Esophagus squamous epithelium (tissue), 5 donors: ENCODE results near the gene PYGM. TPM values are rescaled to one million over a fixed set of nuclear protein-coding genes. Genes with fewer than 3 reads are reported as not detected.
A peak's percentile ranks its signal among the peaks of the same experiment; 100 is the strongest.

Experiments used
- DNase-seq: peaks from one replicate; lab custom pipeline; 2025; lab: John Stamatoyannopoulos, UW
- H3K27ac ChIP-seq, 4 donors: fragments of 200-600 bp; sonication (generic); one replicate each; pipeline ENCODE4 v1.5.1; 2016 to 2019; ENCODE audit warnings: mild to moderate bottlenecking in 1 of 4
- H3K27me3 ChIP-seq, 4 donors: fragments of 200-600 bp; sonication (generic); 1 replicate in 3 of 4; 2 replicates in 1 of 4; pipeline versions ENCODE4 v1.5.1 to v1.6.0; 2017 to 2021; ENCODE audit warnings: antibody characterized with exemption in 1 of 4
- H3K36me3 ChIP-seq, 3 donors: fragments of 200-600 bp; sonication (generic); one replicate each; pipeline ENCODE4 v1.5.1; 2016 to 2019
- H3K4me1 ChIP-seq, 3 donors: fragments of 200-600 bp; sonication (generic); one replicate each; pipeline ENCODE4 v1.5.1; 2017 to 2019
- H3K4me3 ChIP-seq, 4 donors: fragments of 200-600 bp; sonication (generic); 1 replicate in 3 of 4; 2 replicates in 1 of 4; pipeline ENCODE4 v1.5.1; 2016 to 2019; ENCODE audit warnings: mild to moderate bottlenecking in 2 of 4, moderate library complexity in 1 of 4
- H3K9me3 ChIP-seq, 3 donors: fragments of 200-600 bp; sonication (generic); one replicate each; pipeline ENCODE4 v1.5.1; 2016 to 2019
- POLR2A ChIP-seq, 4 donors: fragments of 450-650 bp; IDR thresholded peaks; one replicate each; pipeline ENCODE4 v1.6.1; 2017; ENCODE audit warnings: antibody characterized with exemption in 4 of 4, mild to moderate bottlenecking in 4 of 4, moderate library complexity in 3 of 4
- WGBS, 2 donors: methylation state at CpG; one replicate each; pipeline ENCODE4 v1.1.5; 2018; 5-methylcytosine and 5-hydroxymethylcytosine counted together
- intact Hi-C: fragments of 100-400 bp; cut with DNase I; formaldehyde crosslinking; loops from one replicate; pipeline ENCODE4 v1.15.0; 2022
- total RNA-seq, 4 donors: library from RNA; depleted of rRNA; stranded (reverse); fragments of >200 nt; gene quantifications; one replicate each; pipeline ENCODE4 v1.1.0, GENCODE V29; 2016
- TF ChIP-seq, protein P1 (sequence below), 6 experiments: fragments of 450-650 bp in 4 of 6; fragments of 200-600 bp in 2 of 6; sonication (generic) in 2 of 6; IDR thresholded peaks; one replicate each; pipeline ENCODE4 v1.5.1; 2016 to 2019; ENCODE audit warnings: antibody characterized with exemption in 6 of 6, mild to moderate bottlenecking in 4 of 6, moderate library complexity in 4 of 6
- donor health status: DM: yes; HTN: yes; CAD: no.

Gene PYGM
- total RNA-seq, 4 donors from 2014 or later: 0.27 to 0.95 (median 0.39) TPM

DNA sequence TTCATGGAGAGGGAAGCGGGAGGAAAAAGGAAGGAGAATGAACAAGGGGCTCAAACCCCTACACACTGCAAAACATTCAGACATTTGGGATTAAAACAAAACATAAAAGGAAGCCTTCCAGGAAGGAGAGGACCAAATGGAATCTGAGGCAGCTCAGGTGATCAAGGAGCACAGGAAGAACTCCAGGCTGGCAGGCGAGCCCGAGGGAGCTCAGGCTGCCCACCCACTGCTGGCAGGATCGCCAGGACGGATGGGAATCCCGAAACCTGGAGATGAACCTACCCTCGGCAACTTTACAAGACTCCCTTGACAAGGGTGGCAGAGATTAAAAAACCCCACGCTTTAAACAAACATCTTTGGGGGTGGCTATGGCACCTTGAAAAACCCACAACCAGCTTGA lies 5.0 kb upstream of the PYGM start:
- H3K27ac ChIP-seq: peak overlapping the region in 2 of 4 donors; percentile 78 to 82
- peaks cover 21 to 87% (median 48%) of the 10 kb centered on the region in 3 donors for H3K4me1 ChIP-seq
- no peak for DNase-seq

DNA sequence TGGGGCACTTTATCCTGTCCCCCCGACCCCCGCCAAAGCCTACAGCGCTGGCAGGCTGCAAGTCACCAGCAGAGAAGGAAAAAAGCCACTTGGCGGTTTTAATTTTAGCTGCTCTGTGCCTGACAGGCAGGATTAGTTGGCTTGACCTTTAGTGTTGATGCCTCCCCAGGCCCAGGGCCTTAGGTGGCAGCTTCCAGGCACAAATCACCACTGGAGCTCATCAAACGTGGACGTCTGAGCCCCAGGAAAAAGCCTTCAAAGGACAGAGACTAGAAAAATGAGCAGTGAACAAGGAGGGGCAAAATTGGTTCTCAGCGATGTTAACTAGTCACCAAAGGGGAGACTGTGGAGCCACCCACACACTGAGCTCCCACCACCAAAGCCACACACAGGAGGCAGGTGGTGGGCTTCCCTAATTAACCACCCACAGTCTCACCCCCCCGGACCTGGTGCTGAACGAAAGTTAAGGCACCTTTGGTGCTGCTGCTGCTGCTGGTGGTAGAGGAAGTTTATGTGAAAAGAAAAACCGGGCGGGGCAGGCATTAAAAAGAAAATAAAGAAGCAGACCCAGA lies 4.4 kb upstream of the PYGM start:
- intact Hi-C loops: no loop called here
- peaks cover 25 to 93% (median 54%) of the 10 kb centered on the region in 3 donors for H3K4me1 ChIP-seq

More for the DNA sequence above, 5.0 kb upstream of the PYGM start:
- Histone ChIP-seq H3K27me3 (no peaks in the 10 kb centered on the region), H3K4me3 (no peak overlapping the region), H3K36me3 (peaks cover 59 to 78% (median 67%) of the 10 kb centered on the region in 3 donors), H3K9me3 (no peaks in the 10 kb centered on the region)
- intact Hi-C loops: no loop called here
- WGBS, 2 donors: 56 to 59% methylated on average over 8 of the region's 8 CpGs
- TF ChIP-seq, protein P1, sequence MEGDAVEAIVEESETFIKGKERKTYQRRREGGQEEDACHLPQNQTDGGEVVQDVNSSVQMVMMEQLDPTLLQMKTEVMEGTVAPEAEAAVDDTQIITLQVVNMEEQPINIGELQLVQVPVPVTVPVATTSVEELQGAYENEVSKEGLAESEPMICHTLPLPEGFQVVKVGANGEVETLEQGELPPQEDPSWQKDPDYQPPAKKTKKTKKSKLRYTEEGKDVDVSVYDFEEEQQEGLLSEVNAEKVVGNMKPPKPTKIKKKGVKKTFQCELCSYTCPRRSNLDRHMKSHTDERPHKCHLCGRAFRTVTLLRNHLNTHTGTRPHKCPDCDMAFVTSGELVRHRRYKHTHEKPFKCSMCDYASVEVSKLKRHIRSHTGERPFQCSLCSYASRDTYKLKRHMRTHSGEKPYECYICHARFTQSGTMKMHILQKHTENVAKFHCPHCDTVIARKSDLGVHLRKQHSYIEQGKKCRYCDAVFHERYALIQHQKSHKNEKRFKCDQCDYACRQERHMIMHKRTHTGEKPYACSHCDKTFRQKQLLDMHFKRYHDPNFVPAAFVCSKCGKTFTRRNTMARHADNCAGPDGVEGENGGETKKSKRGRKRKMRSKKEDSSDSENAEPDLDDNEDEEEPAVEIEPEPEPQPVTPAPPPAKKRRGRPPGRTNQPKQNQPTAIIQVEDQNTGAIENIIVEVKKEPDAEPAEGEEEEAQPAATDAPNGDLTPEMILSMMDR (IDR thresholded peaks at IDR 0.05): no peak
- no peak for TF ChIP-seq POLR2A (IDR thresholded peaks at IDR 0.05)

DNA sequence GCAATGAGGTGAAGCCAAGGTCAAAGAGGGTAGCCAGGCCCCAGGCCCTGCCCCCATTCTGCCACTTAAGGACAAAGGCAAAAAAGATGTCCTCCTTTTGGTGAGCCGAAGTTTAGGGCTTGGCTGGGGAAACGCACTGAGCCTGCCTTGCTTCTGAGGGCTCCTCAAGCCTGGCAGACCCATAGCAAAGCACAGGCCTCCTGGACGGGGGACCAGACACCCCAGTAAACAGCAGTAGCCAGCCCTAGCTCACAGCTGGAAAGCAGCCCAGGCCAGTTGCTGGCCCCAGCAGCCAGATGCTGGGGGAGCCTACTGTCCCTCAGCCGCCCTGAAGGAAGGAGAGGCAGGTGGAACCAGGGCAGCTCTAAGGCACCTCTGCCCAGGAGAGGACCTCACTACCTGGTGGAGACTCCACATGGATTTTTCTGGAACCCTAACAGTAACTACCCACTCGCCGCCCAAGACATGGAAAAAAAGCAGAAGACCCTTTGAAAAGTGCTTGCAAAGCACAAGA lies 3.8 kb upstream of the PYGM start:
- H3K27ac ChIP-seq: peak overlapping the region; percentile 59 to 82 (median 74)
- DNase-seq: no peak
- H3K4me3 ChIP-seq: no peak overlapping the region
- TF ChIP-seq, protein P1 (IDR thresholded peaks at IDR 0.05): no peak
- no peak for TF ChIP-seq POLR2A (IDR thresholded peaks at IDR 0.05)
- H3K36me3 ChIP-seq: peaks cover 47 to 66% (median 55%) of the 10 kb centered on the region in 3 donors
- intact Hi-C loops: no loop called here
- H3K27me3 ChIP-seq: no peaks in the 10 kb centered on the region
- peaks cover 25 to 98% (median 55%) of the 10 kb centered on the region in 3 donors for H3K4me1 ChIP-seq
- no peaks in the 10 kb centered on the region for H3K9me3 ChIP-seq
- WGBS, 2 donors: 52 to 92% methylated on average over 2 to 5 of the region's 6 CpGs

More for the DNA sequence above, 4.4 kb upstream of the PYGM start:
- peak overlapping the region; percentile 59 to 82 (median 74) for H3K27ac ChIP-seq
- H3K4me3 ChIP-seq: no peak overlapping the region
- no peak for DNase-seq
- H3K36me3 ChIP-seq: peaks cover 52 to 72% (median 61%) of the 10 kb centered on the region in 3 donors
- no peaks in the 10 kb centered on the region for H3K9me3 ChIP-seq
- TF ChIP-seq, protein P1 (IDR thresholded peaks at IDR 0.05): no peak
- no peak for TF ChIP-seq POLR2A (IDR thresholded peaks at IDR 0.05)
- 35 to 54% methylated on average over 10 to 11 of the region's 11 CpGs for WGBS, 2 donors
- no peaks in the 10 kb centered on the region for H3K27me3 ChIP-seq

DNA sequence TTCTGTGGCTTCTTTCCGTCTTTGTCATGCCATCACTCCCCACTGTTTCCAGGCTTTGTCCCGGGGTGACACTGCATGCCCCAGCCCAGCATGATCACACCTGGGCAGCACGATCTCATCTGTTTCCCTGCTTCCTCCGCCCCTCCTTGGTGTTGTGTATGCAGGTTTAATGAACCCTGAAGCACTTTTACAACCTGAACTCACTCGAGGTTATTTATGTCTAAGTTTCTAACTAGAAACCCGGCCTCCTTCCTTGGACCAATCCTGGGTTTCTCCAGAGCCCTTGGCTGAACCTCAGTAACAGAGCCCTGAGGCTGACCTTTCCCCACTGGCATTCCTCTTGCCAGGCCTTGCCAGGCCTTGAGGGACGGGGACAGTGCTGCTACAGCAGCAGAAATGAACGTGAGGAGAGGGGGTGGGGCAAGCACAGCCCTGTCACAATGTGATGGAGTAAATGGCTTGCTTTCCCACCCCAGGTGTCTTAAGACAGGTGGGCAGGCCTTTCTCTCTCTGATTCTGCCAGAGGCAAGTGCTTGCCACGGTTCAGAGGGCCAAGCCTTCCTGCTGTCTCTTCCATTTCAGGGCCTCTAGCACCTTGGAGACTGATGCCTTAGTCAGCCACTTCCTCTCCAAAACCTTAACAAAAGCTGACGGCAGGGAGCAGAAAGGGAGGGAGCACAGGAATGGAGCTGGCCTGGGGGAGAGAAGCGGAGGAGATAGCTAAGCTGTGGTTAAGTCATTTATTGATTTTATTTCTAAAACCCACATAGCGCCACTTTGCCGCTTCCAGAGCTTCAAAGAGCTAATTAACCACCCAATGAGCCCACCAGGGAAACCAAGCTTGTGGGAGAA lies 3.1 kb upstream of the PYGM start:
- intact Hi-C loops: no loop called here
- Histone ChIP-seq H3K4me1 (peaks cover 25 to 95% (median 55%) of the 10 kb centered on the region in 3 donors), H3K4me3 (no peak overlapping the region), H3K36me3 (peaks cover 40 to 60% (median 48%) of the 10 kb centered on the region in 3 donors), H3K27ac (peak overlapping the region; percentile 59 to 82 (median 74)), H3K27me3 (no peaks in the 10 kb centered on the region), H3K9me3 (no peaks in the 10 kb centered on the region)
- WGBS, 2 donors: 25 to 26% methylated on average over 11 to 13 of the region's 13 CpGs
- TF ChIP-seq POLR2A (IDR thresholded peaks at IDR 0.05): no peak
- TF ChIP-seq, protein P1 (IDR thresholded peaks at IDR 0.05): no peak
- DNase-seq: no peak
